GM13977 (cell line): ENCODE results near the gene SLIT3.

Experiments used
- DNase-seq: peaks from one replicate; pipeline ENCODE4 v3.0.0; 2012; ENCODE audit warnings: low spot score
- in situ Hi-C: fragments of 300-500 bp; cut with MboI; formaldehyde crosslinking; loops from one replicate; pipeline ENCODE4 v1.12.0; 2022; ENCODE audit warnings: low sequenced_read_pairs, low pct_unique_long_range_greater_than_20kb, mixed read lengths, inconsistent platforms; ENCODE audit not compliant: unreplicated experiment
- TF ChIP-seq, protein P1 (sequence below): IDR thresholded peaks from 2 replicates; pipeline ENCODE4 v1.5.1; 2012; ENCODE audit warnings: mild to moderate bottlenecking, control low read depth; ENCODE audit not compliant: insufficient read depth; ENCODE audit errors: extremely low read depth, missing control alignments

The SLIT3 gene

GRCh38 chr5:168788107-168788506 is 512.8 kb downstream of the SLIT3 start:
- TF ChIP-seq, protein P1, sequence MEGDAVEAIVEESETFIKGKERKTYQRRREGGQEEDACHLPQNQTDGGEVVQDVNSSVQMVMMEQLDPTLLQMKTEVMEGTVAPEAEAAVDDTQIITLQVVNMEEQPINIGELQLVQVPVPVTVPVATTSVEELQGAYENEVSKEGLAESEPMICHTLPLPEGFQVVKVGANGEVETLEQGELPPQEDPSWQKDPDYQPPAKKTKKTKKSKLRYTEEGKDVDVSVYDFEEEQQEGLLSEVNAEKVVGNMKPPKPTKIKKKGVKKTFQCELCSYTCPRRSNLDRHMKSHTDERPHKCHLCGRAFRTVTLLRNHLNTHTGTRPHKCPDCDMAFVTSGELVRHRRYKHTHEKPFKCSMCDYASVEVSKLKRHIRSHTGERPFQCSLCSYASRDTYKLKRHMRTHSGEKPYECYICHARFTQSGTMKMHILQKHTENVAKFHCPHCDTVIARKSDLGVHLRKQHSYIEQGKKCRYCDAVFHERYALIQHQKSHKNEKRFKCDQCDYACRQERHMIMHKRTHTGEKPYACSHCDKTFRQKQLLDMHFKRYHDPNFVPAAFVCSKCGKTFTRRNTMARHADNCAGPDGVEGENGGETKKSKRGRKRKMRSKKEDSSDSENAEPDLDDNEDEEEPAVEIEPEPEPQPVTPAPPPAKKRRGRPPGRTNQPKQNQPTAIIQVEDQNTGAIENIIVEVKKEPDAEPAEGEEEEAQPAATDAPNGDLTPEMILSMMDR: no peak
- DNase-seq: no peak
- in situ Hi-C loops: no loop called here

DNA sequence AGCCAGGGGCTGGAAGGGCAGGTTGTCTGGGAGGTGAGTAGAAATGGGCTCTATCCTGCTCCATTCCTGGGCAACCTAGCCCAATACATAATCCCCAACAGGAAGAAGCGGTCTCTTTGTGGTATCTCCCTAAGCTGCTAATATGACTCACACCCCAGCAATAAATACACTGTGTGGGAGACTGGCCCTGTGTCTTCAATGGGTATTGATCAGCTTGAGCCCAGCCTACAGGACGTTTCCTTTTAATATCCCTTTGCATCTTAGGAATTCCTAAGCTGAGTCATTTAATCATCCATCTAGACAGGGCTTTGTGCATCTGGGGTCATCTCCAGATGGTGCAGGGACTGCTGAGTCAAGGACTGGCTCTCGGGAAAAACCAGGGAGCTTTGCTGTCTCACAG is 514.8 kb downstream of the SLIT3 start:
- no peak for DNase-seq
- TF ChIP-seq, protein P1: no peak
- in situ Hi-C loops: no loop called here

- DNase-seq: no peak
- in situ Hi-C loops: no loop called here
- TF ChIP-seq, protein P1: no peak
Observed at GRCh38 chr5:168784454-168784853, 516.5 kb downstream of the SLIT3 start.

GRCh38 chr5:168781941-168782571 is 518.9 kb downstream of the SLIT3 start:
- TF ChIP-seq, protein P1: no peak
- in situ Hi-C loops: no loop called here
- no peak for DNase-seq

- no peak for DNase-seq
- TF ChIP-seq, protein P1: no peak
- in situ Hi-C loops: no loop called here
Observed at GRCh38 chr5:168780888-168781287, 520.1 kb downstream of the SLIT3 start.

DNA sequence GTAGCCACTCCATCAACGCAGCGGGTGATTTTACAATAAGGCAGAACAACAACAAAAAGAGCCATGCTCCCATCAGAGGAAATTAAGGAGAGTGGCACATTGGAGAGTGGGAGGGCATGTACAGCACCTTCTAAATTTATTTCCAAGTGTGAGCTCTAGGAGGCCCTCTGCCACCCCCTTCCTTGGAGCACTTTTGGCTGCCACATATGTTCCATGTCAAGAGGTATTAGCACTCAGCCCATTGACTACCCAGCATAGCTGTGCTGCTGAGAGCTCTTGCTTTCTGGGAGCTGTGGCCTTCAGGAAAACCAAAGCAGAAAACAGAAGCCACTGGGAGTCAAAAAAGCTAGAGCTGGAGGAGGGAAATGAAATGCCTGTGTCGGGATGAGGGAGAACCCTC is 521.6 kb downstream of the SLIT3 start:
- no peak for DNase-seq
- TF ChIP-seq, protein P1: no peak
- in situ Hi-C loops: no loop called here

DNA sequence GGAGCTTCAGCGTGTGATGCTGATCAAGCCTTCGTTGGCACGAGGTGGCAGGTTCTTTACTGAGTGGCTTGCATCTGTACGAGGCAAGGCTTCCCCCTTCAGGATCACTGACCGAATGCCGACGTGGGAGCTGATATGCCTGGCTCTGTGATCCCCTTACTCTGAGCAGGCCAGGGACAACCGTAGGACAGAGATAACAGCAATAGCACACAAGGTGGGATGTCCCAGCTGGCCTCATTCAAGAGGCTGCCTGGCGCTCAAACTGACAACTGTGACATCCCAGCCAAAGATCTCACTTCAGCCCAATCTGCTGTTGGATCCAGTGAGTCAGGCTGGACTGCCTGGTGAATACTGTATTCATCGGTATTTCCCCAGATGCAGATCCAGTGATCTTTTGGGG is 522.4 kb downstream of the SLIT3 start:
- TF ChIP-seq, protein P1: no peak
- no peak for DNase-seq
- in situ Hi-C loops: no loop called here
